ENCODE data around the gene C2.

C2 gene

GRCh38 chr6:31927242-31927862 lies at the start of gene C2:
TSS of gene C2 (plus strand) at chr6:31927717. CDS start at chr6:31927753, 36 bp downstream.
- no peak for DNase-seq (ENCODE audit: low spot score)

DNA sequence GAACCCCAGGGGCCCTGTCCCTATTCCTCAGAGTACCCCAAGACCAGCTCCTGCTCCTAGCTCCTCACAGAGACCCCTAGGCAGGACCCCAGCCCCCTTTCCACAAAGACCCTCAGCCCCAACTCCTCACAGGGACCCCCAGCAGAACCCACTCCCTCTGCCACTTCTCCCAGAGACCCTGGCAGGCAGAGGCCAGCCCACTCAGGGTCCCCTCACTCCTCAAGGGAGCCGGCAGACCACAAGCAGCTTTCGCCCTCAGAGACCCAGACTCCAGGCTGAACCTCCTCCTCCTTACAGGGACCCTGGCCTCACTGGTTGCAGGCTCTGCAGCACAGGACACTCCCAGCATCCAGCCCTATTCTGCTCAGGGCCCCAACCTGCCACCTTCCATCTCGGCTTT lies 49.3 kb upstream of the C2 start:
- no peak for DNase-seq (ENCODE audit: low spot score)

GRCh38 chr6:31878726-31879125 lies 48.8 kb upstream of the C2 start, which contains the start of gene SLC44A4:
TSS of gene SLC44A4 (minus strand) at chr6:31878997. CDS start at chr6:31878980, 17 bp downstream.
- no peak for DNase-seq (ENCODE audit: low spot score)

DNA sequence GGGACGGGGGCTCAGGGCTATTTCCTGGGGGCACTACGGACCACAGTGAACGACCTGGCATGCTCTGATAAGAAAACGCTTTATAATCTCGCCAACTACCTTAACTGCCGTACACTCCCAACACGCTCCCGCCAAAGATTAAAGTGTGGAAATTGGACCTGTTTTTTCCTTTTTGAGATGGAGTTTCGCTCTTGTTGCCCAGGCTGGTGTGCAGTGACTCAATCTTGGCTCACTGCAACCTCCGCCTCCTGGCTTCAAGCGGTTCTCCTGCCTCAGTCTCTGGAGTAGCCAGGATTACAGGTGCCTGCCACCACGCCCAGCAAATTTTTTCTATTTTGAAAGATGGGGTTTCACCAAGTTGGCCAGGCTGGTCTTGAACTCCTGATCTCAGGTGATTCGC lies 48.4 kb upstream of the C2 start:
- no peak for DNase-seq (ENCODE audit: low spot score)

GRCh38 chr6:31879901-31880300 lies 47.6 kb upstream of the C2 start:
- no peak for DNase-seq (ENCODE audit: low spot score)

- no peak for DNase-seq (ENCODE audit: low spot score)
Observed at GRCh38 chr6:31880616-31881015, 46.9 kb upstream of the C2 start.

DNA sequence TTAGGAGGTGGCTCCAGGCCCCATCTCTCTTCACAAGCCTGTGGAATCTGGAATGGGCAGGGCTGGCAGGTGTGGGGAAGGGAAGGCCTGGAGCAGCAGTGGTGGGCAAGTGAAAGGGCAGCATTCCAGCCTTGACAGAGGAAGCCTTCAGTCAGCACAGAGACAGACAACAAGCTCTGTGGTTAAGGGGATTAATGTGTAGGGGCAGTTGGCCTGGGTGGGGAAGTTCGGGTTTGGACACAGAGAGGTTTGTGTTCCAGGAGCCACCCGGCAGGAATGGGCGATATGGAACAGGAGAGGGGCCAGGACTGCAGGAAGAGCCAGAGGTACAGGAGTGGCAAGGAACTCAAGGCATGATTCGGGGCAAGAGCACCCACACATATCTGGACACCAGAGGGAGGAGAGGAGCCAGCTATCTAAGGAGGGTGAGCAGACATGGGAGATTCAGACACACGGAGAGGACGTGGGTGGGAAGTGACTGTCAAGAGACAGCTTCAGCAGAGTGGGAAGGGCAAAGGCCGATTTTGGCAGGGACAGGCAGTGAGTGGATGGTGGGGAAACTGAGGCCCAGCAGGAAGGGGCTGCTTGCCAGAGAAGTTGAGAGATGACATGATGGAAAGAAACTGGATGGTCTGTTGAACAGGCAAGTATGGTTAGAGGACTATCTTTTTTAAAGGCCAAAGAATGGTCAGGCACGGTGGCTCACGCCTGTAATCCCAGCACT lies 46.2 kb upstream of the C2 start:
- no peak for DNase-seq (ENCODE audit: low spot score)

DNA sequence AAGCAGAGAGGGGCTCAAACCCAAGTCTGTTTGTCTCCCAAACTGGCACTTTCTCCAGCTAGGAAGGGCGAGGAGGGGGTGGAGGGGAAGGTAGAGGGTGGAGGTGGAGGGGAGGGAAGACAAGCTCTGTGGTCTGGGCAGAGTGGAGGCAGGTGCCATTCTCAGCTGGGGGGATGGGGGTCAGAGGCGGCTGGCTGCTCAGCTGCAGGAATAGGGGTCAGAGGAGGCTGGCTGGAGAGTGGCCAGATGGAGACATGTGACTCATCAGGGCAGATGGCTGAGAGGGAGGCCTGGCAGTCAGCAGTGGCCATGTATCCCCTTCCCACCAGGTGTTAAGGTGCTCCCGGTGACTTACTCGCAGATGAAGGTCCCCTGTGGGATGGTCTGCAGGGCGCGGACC lies 45.2 kb upstream of the C2 start:
- no peak for DNase-seq (ENCODE audit: low spot score)

- DNase-seq (ENCODE audit: low spot score): no peak
Observed at GRCh38 chr6:31883676-31884075, 43.8 kb upstream of the C2 start.

DNA sequence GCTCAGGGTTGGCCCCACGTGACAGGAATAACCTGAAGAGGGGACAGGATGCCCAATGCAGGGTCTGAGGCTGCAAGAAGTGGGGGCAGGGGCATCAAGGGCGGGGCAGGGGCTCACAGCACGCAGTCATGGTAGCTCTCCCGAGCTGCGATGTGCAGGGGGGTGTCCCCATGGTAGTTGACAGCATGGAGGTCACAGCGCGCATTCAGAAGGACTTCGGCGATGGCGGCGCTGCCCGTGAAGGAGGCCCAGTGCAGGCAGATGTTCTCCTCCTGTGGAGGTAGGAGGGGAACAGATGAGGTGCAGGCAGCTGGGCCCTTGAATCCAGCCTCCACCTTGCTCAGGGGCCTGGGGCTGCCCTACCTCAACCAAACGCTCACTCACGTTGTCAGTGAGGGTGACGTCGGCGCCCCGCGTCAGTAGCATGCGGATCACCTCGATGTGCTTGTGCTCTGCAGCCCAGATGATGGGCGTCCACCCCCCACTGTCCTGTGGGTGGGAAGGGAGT lies 42.9 kb upstream of the C2 start:
- DNase-seq (ENCODE audit: low spot score): no peak

- DNase-seq (ENCODE audit: low spot score): no peak
Observed at GRCh38 chr6:31886541-31886991, 41.0 kb upstream of the C2 start.

DNA sequence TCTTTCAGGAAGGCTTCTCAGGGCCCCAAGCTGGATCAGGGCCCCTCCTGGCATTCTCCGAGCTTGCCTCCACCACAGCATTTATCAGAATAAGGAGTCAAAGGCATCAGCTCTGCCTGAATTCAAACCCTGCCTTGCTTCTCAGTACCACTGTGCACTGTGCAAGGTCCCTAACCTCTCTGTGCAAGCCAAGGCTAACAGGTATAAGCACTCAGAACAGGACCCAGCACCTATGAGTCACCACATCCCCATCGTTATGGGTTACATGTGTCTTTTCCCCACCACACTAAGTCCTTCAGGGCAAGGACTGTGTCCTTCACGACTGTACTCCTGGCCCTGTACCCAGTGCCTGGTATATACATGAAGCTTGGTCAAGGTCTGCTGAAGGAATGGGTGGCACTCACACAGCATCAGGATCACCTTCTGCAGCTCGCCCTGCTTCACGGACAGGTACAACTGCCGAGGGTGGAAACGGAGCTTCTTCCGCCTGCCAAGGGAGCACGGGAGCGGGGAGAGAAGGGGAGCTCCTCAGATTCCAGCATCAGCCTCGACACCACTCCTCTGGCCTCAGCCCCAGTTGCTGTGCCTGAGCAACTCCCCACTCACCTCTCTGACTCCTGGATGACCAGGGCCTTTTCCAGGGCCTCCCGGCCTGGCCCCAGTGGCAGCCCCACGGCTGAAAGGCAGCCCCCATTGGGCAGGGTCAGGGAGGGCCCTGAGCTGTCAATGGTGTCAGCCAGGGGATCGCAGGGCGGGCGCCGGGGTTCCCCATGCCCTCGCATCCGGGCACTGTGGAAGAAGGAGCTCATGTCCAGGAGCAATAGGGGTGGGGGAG lies 40.1 kb upstream of the C2 start:
- no peak for DNase-seq (ENCODE audit: low spot score)

- DNase-seq (ENCODE audit: low spot score): peak; percentile 46
Observed at GRCh38 chr6:31888276-31889258, 39.0 kb upstream of the C2 start.

DNA sequence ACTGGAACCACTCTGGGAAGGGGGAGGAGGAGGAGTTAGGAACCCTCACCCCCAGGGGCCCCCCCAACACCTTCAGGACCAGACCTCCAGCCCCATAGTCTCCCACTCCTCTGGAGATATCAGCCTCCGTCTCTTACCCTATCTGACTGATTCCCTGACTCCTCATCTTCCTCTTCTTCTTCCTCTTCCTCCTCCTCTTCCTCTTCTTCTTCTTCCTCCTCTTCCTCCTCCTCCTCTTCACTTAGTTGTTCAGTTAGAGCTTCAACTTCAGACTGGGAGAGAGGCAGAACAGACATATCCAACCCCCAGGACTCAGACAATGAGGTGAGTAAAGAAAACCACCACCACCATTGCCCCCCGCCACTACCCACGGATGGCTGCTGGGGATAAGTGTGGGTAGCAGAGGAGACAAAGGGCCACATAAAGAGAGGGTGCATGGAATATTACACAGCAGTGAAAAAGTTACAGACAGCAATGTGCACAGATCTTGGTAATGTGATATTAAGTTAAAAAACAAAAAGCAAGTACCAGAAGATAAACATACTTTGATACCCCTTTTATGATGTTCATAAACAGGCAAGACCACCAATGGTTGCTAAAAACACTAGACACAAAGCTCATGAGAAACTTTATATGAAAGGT lies 38.1 kb upstream of the C2 start:
- DNase-seq (ENCODE audit: low spot score): no peak

- DNase-seq (ENCODE audit: low spot score): no peak
Observed at GRCh38 chr6:31892821-31893220, 34.7 kb upstream of the C2 start.

DNA sequence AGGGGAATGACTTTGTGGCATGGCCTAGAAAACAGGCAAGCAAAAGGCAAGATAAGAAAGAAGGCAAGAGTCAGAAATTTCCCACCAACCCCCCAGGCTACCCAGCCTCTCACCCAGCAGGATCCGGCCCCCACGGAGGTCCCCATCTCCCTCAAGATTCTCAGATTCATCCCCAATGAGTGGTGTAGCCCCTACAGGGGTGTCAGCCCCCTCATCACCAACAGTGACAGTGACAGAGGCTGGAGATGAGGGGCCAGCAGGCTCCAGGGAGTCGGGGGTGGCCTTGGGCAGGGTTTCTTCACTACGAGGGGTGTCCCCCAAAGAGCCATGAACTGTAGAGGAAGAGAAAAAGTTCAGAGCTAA lies 31.0 kb upstream of the C2 start:
- DNase-seq (ENCODE audit: low spot score): no peak

GRCh38 chr6:31896856-31897611 lies 30.5 kb upstream of the C2 start:
- DNase-seq (ENCODE audit: low spot score): no peak

- DNase-seq (ENCODE audit: low spot score): peak; percentile 80
Observed at GRCh38 chr6:31897612-31898382, 29.7 kb upstream of the C2 start, which contains the start of gene EHMT2. TSS of gene EHMT2 (minus strand) at chr6:31897698. CDS start at chr6:31897677, 21 bp downstream.

- DNase-seq (ENCODE audit: low spot score): peak; percentile 41
Observed at GRCh38 chr6:31898383-31899011, 29.0 kb upstream of the C2 start.
